Measurements from ENCODE around the gene CDKN2AIP.

CDKN2AIP gene

DNA sequence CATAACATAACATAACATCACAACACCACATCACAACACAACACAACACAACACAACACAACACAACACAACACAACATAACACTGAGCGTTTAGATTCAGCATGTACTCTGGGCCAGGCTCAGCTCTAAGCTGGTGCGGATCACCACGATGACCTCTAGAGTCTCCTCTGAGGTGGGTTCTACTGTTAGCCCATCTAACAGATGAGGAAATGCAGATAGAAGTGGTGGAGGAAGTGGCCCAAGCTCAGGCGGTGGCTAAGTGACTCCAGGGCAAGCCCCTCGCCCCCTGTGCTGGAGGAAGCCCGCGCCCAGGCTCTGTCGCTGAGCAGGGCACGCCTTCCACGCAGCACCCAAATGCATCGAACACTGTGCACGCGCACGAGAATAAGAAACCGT, 45.3 kb upstream of the CDKN2AIP start:
- no peak overlapping the region for H3K4me3 ChIP-seq (ENCODE audit: low read length)
- DNase-seq, result no peak
- H3K23ac ChIP-seq (ENCODE audit: low read length), result no peak overlapping the region
- H2BK15ac ChIP-seq (replicated peaks; ENCODE audit: low read depth), result no peak overlapping the region
- no peak overlapping the region for H3K27ac ChIP-seq (ENCODE audit: low read depth, low read length)
- WGBS (ENCODE audit: extremely low coverage, insufficient coverage, low lambda C conversion rate), result no CpG with 5 or more reads among the region's 15 CpGs
- no peaks in the 10 kb centered on the region for H3K36me3 ChIP-seq (ENCODE audit: control insufficient read depth, insufficient read depth, low read length)
- no peak overlapping the region for H3K18ac ChIP-seq (ENCODE audit: low read length)
- H3K79me1 ChIP-seq (ENCODE audit: low read length), result no peaks in the 10 kb centered on the region
- H2BK5ac ChIP-seq (ENCODE audit: low read length), result no peak overlapping the region
- no peaks in the 10 kb centered on the region for H3K79me2 ChIP-seq (ENCODE audit: control insufficient read depth, insufficient read depth, low read length)
- H4K8ac ChIP-seq (ENCODE audit: low read depth, low read length), result no peak overlapping the region
- no peak overlapping the region for H2AK5ac ChIP-seq (ENCODE audit: low read length)
- no peak overlapping the region for H2BK120ac ChIP-seq (ENCODE audit: low read depth, low read length)
- H4K5ac ChIP-seq (ENCODE audit: low read length), result no peak overlapping the region
- H3K27me3 ChIP-seq (ENCODE audit: insufficient read depth, low read length, poor library complexity), result no peaks in the 10 kb centered on the region
- H3K4ac ChIP-seq (ENCODE audit: low read depth, low read length), result no peak overlapping the region
- no peak overlapping the region for H3K9ac ChIP-seq (ENCODE audit: low read length)
- no peaks in the 10 kb centered on the region for H3K4me1 ChIP-seq (ENCODE audit: control insufficient read depth, low read depth, low read length)
- no peak overlapping the region for H3K4me2 ChIP-seq (ENCODE audit: low read length)
- H3K56ac ChIP-seq (ENCODE audit: low read length), result peak overlapping the region; percentile 73

DNA sequence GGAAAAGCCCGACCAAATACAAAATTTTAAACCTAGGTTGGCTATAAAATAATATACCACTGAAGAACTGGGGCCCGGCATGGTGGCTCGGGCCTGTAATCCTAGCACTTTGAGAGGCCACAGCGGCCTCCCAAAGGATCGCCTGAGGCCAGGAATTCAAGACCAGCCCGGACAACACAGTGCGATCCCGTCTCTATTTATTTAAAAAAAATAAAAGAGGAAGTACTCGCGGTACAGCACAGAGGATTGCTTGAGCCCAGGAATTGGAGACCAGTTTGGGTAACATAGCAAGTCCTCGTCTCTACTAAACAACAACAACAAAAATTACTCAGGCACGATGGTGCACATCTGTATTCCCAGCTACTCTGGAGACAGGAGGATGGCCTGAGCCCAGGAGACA, 44.8 kb upstream of the CDKN2AIP start:
- Histone ChIP-seq H3K4me1 (ENCODE audit: control insufficient read depth, low read depth, low read length) (no peaks in the 10 kb centered on the region), H2BK5ac (ENCODE audit: low read length) (no peak overlapping the region), H2BK15ac (replicated peaks; ENCODE audit: low read depth) (no peak overlapping the region), H4K8ac (ENCODE audit: low read depth, low read length) (no peak overlapping the region), H2AK5ac (ENCODE audit: low read length) (no peak overlapping the region), H3K27ac (ENCODE audit: low read depth, low read length) (no peak overlapping the region), H4K5ac (ENCODE audit: low read length) (no peak overlapping the region), H3K27me3 (ENCODE audit: insufficient read depth, low read length, poor library complexity) (no peaks in the 10 kb centered on the region), H3K4ac (ENCODE audit: low read depth, low read length) (no peak overlapping the region), H3K79me1 (ENCODE audit: low read length) (no peaks in the 10 kb centered on the region), H3K4me3 (ENCODE audit: low read length) (no peak overlapping the region), H3K9ac (ENCODE audit: low read length) (no peak overlapping the region), H2BK120ac (ENCODE audit: low read depth, low read length) (no peak overlapping the region), H3K56ac (ENCODE audit: low read length) (no peak overlapping the region), H3K23ac (ENCODE audit: low read length) (no peak overlapping the region), H3K36me3 (ENCODE audit: control insufficient read depth, insufficient read depth, low read length) (no peaks in the 10 kb centered on the region), H3K79me2 (ENCODE audit: control insufficient read depth, insufficient read depth, low read length) (no peaks in the 10 kb centered on the region), H3K18ac (ENCODE audit: low read length) (no peak overlapping the region), H3K4me2 (ENCODE audit: low read length) (no peak overlapping the region)
- no CpG with 5 or more reads among the region's 12 CpGs for WGBS (ENCODE audit: extremely low coverage, insufficient coverage, low lambda C conversion rate)
- no peak for DNase-seq

DNA sequence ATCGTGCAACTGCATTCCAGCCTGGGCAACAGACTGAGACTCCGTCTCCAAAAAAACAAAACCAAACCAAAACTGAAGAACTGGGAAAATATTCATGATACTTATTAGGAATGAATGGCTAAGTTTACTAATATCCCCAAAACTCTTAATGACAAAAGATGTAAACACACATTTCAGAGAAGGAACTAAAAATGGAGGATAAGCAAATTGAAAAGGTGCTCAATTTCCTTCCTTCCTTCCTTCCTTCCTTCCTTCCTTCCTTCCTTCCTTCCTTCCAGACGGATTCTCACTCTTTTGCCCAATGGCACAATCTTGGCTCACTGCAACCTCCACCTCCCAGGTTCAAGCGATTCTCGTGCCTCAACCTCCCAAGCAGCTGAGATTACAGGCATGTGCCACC, 44.4 kb upstream of the CDKN2AIP start:
- no CpG with 5 or more reads among the region's 5 CpGs for WGBS (ENCODE audit: extremely low coverage, insufficient coverage, low lambda C conversion rate)
- Histone ChIP-seq H3K18ac (ENCODE audit: low read length) (no peak overlapping the region), H2AK5ac (ENCODE audit: low read length) (no peak overlapping the region), H4K8ac (ENCODE audit: low read depth, low read length) (no peak overlapping the region), H3K36me3 (ENCODE audit: control insufficient read depth, insufficient read depth, low read length) (no peaks in the 10 kb centered on the region), H3K23ac (ENCODE audit: low read length) (no peak overlapping the region), H4K5ac (ENCODE audit: low read length) (no peak overlapping the region), H3K56ac (ENCODE audit: low read length) (no peak overlapping the region), H2BK15ac (replicated peaks; ENCODE audit: low read depth) (no peak overlapping the region), H3K4me2 (ENCODE audit: low read length) (no peak overlapping the region), H3K4me3 (ENCODE audit: low read length) (no peak overlapping the region), H3K27ac (ENCODE audit: low read depth, low read length) (no peak overlapping the region), H3K79me2 (ENCODE audit: control insufficient read depth, insufficient read depth, low read length) (no peaks in the 10 kb centered on the region), H2BK120ac (ENCODE audit: low read depth, low read length) (no peak overlapping the region), H3K4ac (ENCODE audit: low read depth, low read length) (no peak overlapping the region), H3K9ac (ENCODE audit: low read length) (no peak overlapping the region), H3K79me1 (ENCODE audit: low read length) (no peaks in the 10 kb centered on the region), H3K27me3 (ENCODE audit: insufficient read depth, low read length, poor library complexity) (no peaks in the 10 kb centered on the region), H2BK5ac (ENCODE audit: low read length) (no peak overlapping the region), H3K4me1 (ENCODE audit: control insufficient read depth, low read depth, low read length) (no peaks in the 10 kb centered on the region)
- no peak for DNase-seq

DNA sequence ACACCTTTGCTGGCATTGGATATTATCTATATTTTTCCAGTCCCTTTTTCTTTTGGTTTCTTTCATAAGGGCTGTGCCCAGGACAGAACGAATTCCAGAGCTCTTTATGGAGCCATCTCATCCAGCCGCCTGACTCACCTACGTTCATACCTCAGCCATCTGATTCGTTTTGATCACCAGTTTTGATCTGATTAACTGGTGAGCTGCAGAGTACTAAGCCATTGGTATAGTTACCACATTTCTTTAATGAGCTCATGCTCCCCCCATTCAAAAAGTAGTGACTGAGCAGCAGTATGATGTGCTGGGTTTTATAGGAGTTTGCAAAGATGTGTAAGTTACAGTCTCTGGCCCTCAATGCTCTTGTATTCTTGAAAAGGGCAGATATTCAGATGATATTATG, 43.0 kb upstream of the CDKN2AIP start:
- DNase-seq, result no peak
- Histone ChIP-seq H3K79me2 (ENCODE audit: control insufficient read depth, insufficient read depth, low read length) (no peaks in the 10 kb centered on the region), H3K4me2 (ENCODE audit: low read length) (no peak overlapping the region), H3K36me3 (ENCODE audit: control insufficient read depth, insufficient read depth, low read length) (no peaks in the 10 kb centered on the region), H3K4ac (ENCODE audit: low read depth, low read length) (no peak overlapping the region), H2BK120ac (ENCODE audit: low read depth, low read length) (no peak overlapping the region), H2BK5ac (ENCODE audit: low read length) (no peak overlapping the region), H3K9ac (ENCODE audit: low read length) (no peak overlapping the region), H2BK15ac (replicated peaks; ENCODE audit: low read depth) (no peak overlapping the region), H3K27ac (ENCODE audit: low read depth, low read length) (no peak overlapping the region), H3K56ac (ENCODE audit: low read length) (no peak overlapping the region), H4K5ac (ENCODE audit: low read length) (no peak overlapping the region), H3K18ac (ENCODE audit: low read length) (no peak overlapping the region), H3K4me1 (ENCODE audit: control insufficient read depth, low read depth, low read length) (no peaks in the 10 kb centered on the region), H4K8ac (ENCODE audit: low read depth, low read length) (no peak overlapping the region), H3K4me3 (ENCODE audit: low read length) (no peak overlapping the region), H3K79me1 (ENCODE audit: low read length) (no peaks in the 10 kb centered on the region), H3K23ac (ENCODE audit: low read length) (no peak overlapping the region), H3K27me3 (ENCODE audit: insufficient read depth, low read length, poor library complexity) (no peaks in the 10 kb centered on the region), H2AK5ac (ENCODE audit: low read length) (no peak overlapping the region)
- no CpG with 5 or more reads among the region's 4 CpGs for WGBS (ENCODE audit: extremely low coverage, insufficient coverage, low lambda C conversion rate)

DNA sequence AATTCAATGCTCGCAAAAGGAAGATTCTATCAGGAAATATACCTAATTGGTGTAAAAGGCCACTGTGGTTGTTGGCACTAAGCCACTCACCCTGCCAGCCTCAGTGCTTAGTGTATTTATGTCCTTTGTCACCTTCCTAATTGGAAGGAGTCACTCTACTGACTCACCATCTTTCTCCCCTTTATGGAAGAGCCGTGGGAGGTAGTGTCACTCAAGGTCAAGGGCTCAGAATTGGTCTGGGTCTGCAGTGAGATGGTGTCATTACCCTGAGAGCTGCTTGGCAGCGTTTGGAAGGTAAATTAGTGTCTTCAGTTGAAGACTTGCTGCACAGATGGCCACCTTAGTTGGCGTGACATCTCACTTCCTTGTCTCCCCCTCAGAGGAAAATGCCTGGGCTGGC, 41.7 kb upstream of the CDKN2AIP start:
- no peak overlapping the region for H3K27ac ChIP-seq (ENCODE audit: low read depth, low read length)
- H3K56ac ChIP-seq (ENCODE audit: low read length), result no peak overlapping the region
- no peak overlapping the region for H3K4ac ChIP-seq (ENCODE audit: low read depth, low read length)
- no peaks in the 10 kb centered on the region for H3K79me2 ChIP-seq (ENCODE audit: control insufficient read depth, insufficient read depth, low read length)
- H3K79me1 ChIP-seq (ENCODE audit: low read length), result no peaks in the 10 kb centered on the region
- H3K18ac ChIP-seq (ENCODE audit: low read length), result no peak overlapping the region
- no peak for DNase-seq
- H3K4me1 ChIP-seq (ENCODE audit: control insufficient read depth, low read depth, low read length), result no peaks in the 10 kb centered on the region
- no peak overlapping the region for H2AK5ac ChIP-seq (ENCODE audit: low read length)
- no peak overlapping the region for H4K5ac ChIP-seq (ENCODE audit: low read length)
- no peak overlapping the region for H3K9ac ChIP-seq (ENCODE audit: low read length)
- no peak overlapping the region for H2BK5ac ChIP-seq (ENCODE audit: low read length)
- H4K8ac ChIP-seq (ENCODE audit: low read depth, low read length), result no peak overlapping the region
- no peak overlapping the region for H3K23ac ChIP-seq (ENCODE audit: low read length)
- H2BK120ac ChIP-seq (ENCODE audit: low read depth, low read length), result no peak overlapping the region
- H3K4me2 ChIP-seq (ENCODE audit: low read length), result no peak overlapping the region
- WGBS (ENCODE audit: extremely low coverage, insufficient coverage, low lambda C conversion rate), result no CpG with 5 or more reads among the region's 4 CpGs
- no peak overlapping the region for H3K4me3 ChIP-seq (ENCODE audit: low read length)
- H3K36me3 ChIP-seq (ENCODE audit: control insufficient read depth, insufficient read depth, low read length), result no peaks in the 10 kb centered on the region
- H2BK15ac ChIP-seq (replicated peaks; ENCODE audit: low read depth), result no peak overlapping the region
- H3K27me3 ChIP-seq (ENCODE audit: insufficient read depth, low read length, poor library complexity), result no peaks in the 10 kb centered on the region

DNA sequence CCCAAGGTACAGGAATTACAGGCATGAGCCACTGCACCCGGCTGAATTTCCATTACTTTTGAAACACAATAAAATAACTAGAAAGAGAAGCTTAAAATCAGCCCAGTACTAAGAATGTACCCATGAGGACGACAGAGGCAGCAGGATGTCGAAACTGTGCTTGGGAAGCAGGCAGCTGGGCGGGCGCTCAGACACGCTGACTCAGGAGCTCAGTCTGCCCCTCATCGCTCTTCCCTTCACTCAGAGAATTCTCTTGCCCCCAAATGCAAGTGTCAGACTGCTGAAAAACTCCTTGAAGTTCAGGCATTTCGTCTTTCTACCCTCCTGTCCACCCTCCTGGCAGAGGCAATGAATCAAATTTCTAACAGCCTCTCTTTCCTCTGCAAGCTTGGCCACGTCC, 41.0 kb upstream of the CDKN2AIP start:
- H4K5ac ChIP-seq (ENCODE audit: low read length), result no peak overlapping the region
- H3K79me1 ChIP-seq (ENCODE audit: low read length), result no peaks in the 10 kb centered on the region
- H3K23ac ChIP-seq (ENCODE audit: low read length), result no peak overlapping the region
- H3K79me2 ChIP-seq (ENCODE audit: control insufficient read depth, insufficient read depth, low read length), result no peaks in the 10 kb centered on the region
- no peak overlapping the region for H3K18ac ChIP-seq (ENCODE audit: low read length)
- H3K9ac ChIP-seq (ENCODE audit: low read length), result no peak overlapping the region
- no peak overlapping the region for H4K8ac ChIP-seq (ENCODE audit: low read depth, low read length)
- H3K4me1 ChIP-seq (ENCODE audit: control insufficient read depth, low read depth, low read length), result no peaks in the 10 kb centered on the region
- no peak overlapping the region for H2BK15ac ChIP-seq (replicated peaks; ENCODE audit: low read depth)
- H3K4me2 ChIP-seq (ENCODE audit: low read length), result no peak overlapping the region
- H2AK5ac ChIP-seq (ENCODE audit: low read length), result no peak overlapping the region
- H3K36me3 ChIP-seq (ENCODE audit: control insufficient read depth, insufficient read depth, low read length), result no peaks in the 10 kb centered on the region
- DNase-seq, result no peak
- no peak overlapping the region for H2BK120ac ChIP-seq (ENCODE audit: low read depth, low read length)
- H3K4me3 ChIP-seq (ENCODE audit: low read length), result no peak overlapping the region
- no CpG with 5 or more reads among the region's 9 CpGs for WGBS (ENCODE audit: extremely low coverage, insufficient coverage, low lambda C conversion rate)
- H3K27me3 ChIP-seq (ENCODE audit: insufficient read depth, low read length, poor library complexity), result no peaks in the 10 kb centered on the region
- no peak overlapping the region for H2BK5ac ChIP-seq (ENCODE audit: low read length)
- no peak overlapping the region for H3K4ac ChIP-seq (ENCODE audit: low read depth, low read length)
- H3K27ac ChIP-seq (ENCODE audit: low read depth, low read length), result no peak overlapping the region
- no peak overlapping the region for H3K56ac ChIP-seq (ENCODE audit: low read length)

All from mesendoderm (in vitro differentiated cells).